22Rv1 (cell line): ENCODE results near the gene CACNB2.
"Not testable (repeated sequence)": the region's sequence is repeated elsewhere in the genome, so short reads cannot be mapped to it uniquely, and the experiment has no call there.

Experiments
- H3K27ac ChIP-seq: fragments of 450-650 bp; 2 replicates; pipeline ENCODE4 v1.5.1; 2017
- ZFX ChIP-seq: fragments of 450-650 bp; IDR thresholded peaks from 2 replicates; pipeline ENCODE4 v1.6.1; 2017; ENCODE audit warnings: antibody characterized with exemption, borderline replicate concordance
- TF ChIP-seq, protein P1 (sequence below): fragments of 450-650 bp; IDR thresholded peaks from 2 replicates; pipeline ENCODE4 v1.5.1; 2017; ENCODE audit warnings: mild to moderate bottlenecking

Gene CACNB2

DNA sequence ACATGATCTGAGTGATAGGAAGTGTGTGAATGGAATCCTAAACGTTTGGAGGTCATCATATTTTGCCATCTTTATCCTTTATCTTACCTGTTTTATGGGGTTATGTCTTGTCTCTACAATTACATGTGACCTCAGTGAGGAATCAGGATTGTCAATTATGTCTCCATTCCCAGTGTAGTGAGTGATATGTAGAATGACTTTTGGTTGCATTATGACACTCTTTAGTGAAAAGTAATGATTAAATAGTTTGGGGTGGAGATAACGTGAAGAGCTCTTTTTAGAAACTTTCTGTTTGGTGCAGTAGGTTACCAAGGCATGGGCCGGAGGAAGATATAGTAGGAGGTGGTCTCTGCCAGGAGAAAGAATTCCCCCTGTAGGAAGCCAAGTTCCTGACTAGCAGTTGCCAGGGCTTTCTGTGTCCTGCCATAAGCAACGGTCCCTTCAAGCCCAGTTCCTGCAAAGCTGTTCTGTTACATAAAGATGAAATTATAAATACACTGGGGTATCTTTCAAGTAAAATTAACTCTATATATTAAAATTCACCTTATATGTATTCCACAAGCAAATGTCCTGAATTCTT lies 282.9 kb downstream of the CACNB2 start:
- H3K27ac ChIP-seq, result no peak overlapping the region
- TF ChIP-seq, protein P1, sequence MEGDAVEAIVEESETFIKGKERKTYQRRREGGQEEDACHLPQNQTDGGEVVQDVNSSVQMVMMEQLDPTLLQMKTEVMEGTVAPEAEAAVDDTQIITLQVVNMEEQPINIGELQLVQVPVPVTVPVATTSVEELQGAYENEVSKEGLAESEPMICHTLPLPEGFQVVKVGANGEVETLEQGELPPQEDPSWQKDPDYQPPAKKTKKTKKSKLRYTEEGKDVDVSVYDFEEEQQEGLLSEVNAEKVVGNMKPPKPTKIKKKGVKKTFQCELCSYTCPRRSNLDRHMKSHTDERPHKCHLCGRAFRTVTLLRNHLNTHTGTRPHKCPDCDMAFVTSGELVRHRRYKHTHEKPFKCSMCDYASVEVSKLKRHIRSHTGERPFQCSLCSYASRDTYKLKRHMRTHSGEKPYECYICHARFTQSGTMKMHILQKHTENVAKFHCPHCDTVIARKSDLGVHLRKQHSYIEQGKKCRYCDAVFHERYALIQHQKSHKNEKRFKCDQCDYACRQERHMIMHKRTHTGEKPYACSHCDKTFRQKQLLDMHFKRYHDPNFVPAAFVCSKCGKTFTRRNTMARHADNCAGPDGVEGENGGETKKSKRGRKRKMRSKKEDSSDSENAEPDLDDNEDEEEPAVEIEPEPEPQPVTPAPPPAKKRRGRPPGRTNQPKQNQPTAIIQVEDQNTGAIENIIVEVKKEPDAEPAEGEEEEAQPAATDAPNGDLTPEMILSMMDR, result no peak
- no peak for TF ChIP-seq ZFX

DNA sequence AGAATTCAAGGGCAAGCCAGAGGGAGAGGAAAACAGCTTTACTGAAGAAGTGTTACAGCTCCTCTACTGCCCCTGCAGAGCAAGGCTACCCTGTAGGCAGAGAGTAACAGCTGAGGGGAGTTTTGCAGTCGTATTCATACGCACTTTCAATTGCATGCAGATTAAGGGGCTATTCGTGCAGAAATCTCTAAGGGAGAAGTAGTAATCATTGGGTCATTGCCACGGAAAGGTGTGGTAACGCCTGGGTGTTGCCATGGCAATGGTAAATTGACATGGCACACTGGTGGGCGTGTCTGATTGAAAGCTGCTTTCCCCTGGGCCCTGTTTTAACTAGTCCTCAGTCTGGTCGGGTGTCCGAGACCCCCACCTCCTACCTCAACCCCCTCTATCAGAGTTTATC lies 284.0 kb downstream of the CACNB2 start:
- TF ChIP-seq, protein P1, result no peak
- TF ChIP-seq ZFX, result no peak
- H3K27ac ChIP-seq, result no peak overlapping the region

DNA sequence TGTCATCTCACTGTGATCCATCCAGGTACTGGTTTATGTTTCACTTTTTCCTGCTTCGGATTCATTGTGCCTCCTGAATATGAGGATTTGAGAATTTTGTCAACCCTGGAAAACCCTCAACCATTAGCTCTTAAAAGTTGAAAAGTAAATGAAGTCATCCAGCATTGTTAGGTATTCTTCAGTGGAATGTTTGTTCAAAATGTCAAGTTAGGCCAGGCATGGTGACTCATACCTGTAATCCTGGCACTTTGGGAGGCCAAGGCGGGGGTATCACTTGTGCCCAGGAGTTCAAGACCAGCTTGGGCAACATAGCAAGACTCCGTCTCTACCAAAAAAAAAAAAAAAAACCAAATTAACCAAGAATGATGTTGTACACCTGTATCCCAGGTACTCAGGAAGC lies 289.1 kb downstream of the CACNB2 start:
- H3K27ac ChIP-seq, result no peak overlapping the region
- TF ChIP-seq, protein P1, result no peak
- no peak for TF ChIP-seq ZFX

DNA sequence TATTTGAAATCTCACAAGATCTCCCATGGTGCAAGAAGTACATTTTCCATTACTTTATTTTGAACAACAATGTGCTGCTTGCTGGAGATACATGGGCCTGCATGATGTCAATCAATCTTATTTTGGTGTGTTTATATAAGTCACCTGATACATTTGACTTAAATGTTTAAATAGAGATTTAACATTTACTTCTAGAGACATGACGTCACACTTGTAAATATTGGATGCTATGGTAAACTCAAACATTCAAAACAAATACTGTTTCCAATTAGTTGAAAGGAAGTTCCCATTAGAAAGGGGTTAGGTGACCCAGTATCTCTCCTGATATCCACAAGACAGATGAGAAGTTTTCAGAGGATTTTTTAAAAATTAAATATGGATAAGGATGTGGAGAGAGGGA lies 296.7 kb downstream of the CACNB2 start:
- H3K27ac ChIP-seq, result peak overlapping the region; percentile 79

DNA sequence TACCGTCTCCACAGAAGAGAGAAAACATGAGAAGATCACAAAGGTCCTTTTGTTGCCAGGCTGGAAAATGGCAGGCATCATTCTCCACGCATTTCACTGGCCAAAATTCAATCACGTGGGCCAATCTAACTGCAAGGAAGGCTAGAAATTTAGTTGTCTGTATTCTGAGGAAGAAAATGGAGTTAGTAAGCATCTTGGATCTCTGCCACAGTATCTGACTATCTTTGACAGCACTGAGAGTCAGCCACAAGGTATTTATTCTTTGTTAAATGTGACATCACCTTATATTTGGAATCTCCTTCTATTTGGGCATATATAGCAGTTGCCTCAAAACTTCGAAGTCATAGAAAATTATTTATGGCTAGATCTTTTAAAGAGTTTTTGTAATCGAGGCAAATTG lies 297.3 kb downstream of the CACNB2 start:
- TF ChIP-seq ZFX, result no peak
- TF ChIP-seq, protein P1, result no peak
- peak overlapping the region; percentile 79 for H3K27ac ChIP-seq

More for the DNA sequence above, 296.7 kb downstream of the CACNB2 start:
- no peak for TF ChIP-seq ZFX
- TF ChIP-seq, protein P1, result no peak

DNA sequence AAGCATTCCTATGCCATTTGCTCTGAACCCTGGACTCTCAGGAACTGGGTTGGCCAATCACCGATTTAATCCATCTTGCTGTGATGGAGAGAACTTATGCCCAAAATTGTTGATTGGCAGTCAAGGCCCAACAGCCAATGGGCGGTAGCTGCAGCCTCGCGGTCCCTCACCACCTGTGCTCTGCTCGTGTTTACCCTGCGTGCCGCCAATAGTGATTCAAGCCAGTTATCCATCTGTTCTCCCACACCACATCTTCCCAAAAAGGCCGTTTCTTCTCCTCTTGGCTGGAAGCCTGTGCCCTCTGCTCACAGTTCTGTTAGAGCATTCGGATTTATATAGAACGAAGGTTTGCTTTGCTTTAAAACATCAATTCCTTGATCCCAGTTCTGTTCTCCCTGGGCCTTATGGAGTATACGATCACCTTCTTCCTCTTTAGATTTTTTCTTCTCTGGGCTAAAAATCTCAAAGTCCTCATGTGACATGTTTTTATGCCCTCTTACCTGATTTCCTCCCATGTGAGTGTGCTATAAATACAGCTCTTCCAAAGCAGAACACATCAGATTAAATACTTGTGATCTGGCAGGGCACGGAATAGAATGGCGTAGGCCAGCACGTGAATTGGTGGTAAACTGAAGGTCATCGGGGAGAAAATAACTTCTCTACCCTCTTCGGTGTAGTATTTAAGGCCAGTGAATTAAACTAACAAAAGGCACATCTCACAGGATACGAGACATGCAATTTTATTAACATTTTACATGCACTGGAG lies 298.3 kb downstream of the CACNB2 start:
- H3K27ac ChIP-seq, result no peak overlapping the region; the same call in 1 of the 2 replicates
- TF ChIP-seq, protein P1, result no peak
- TF ChIP-seq ZFX, result no peak

DNA sequence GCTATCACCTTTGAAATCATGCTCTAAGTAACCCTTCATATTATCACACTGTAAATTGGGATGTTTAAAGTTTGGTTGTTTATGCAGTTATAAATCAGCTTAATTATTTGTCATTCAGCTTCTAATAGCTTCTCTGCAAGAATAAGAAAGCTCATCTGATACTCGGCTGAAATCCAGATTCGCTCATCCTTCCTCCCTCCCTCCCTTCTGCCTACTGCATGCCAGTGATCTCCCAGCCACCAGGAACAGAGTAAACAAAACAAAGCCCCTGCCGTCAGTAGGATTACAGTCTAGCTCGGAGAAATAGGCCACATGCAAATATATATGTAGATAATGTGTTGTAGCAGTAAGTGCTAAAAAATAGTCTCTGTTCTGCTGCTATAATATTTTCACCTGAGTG lies 299.4 kb downstream of the CACNB2 start:
- TF ChIP-seq, protein P1, result no peak
- TF ChIP-seq ZFX, result no peak
- H3K27ac ChIP-seq, result no peak overlapping the region

DNA sequence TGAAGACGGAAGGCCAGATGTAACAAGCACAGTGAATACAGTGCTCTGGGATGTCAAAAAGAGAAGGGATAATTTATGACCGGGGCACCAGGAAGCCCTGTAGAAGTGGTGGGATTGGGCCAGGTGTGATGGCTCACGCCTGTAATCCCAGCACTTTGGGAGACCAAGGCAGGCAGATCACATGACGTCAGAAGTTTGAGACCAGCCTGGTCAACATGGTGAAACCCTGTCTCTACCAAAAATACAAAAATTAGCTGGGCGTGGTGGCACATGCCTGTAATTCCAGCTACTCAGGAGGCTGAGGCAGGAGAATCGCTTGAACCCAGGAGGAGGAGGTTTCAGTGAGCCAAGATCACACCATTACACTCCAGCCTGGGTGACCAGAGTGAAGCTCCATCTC lies 305.4 kb downstream of the CACNB2 start:
- not testable (repeated sequence) for H3K27ac ChIP-seq
